Measurements from ENCODE around the gene PATE2.

DNA sequence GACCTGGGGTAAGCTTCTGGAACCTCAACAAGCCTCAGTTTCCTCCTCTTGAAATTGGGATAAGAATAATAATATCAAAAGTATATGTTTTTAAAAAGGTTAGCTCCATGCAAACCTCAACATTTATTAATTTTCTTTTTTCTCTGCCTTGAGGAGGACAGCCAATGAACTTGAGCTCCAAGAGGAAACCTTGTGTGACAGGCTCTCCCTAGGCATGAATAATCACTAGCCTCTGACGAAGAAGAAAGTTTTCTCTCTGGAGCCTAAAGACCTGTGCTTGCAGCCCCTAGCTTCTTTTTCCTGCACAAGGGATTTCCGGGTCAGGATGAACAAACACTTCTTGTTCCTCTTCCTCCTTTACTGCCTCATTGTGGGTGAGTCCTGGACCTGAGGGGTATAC, 9.2 kb upstream of the PATE2 start, which contains the start of gene PATE3:
- TF ChIP-seq EZH2phosphoT487 (IDR thresholded peaks at IDR 0.05; ENCODE audit: borderline replicate concordance, low read length) = no peak
- TF ChIP-seq CTCF (IDR thresholded peaks at IDR 0.05; ENCODE audit: low read depth, low read length, poor library complexity, severe bottlenecking) = no peak

All from DOHH2 (cell line).